ENCODE results near the gene IMPG2. TPM values are rescaled to one million over a fixed set of nuclear protein-coding genes. Genes with fewer than 3 reads are reported as not detected.

IMPG2 gene
- total RNA-seq, 1 donor from 2014 or later, result 0.29 TPM

DNA sequence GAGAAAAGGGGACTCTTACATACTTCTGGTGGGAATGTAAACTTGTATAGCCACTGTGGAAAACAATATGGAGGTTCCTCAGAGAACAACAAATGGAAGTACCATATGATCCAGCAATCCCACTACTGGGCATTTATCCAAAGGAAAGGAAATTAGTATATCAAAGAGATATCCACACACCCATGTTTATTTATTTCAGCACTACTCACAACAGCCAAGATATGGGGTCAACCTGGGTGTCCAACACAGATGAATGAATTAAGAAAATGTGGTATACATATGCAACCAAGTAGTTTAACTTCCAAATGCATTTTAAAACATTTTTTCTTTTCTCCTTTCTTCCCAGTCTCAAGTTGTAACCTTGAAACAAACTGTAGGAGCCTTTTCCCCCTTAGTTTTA, 54.3 kb downstream of the IMPG2 start:
- Mint-ChIP-seq H3K27ac (no peak overlapping the region), H3K27me3 (no peaks in the 10 kb centered on the region), H3K9me3 (peaks cover 2% of the 10 kb centered on the region), H3K4me1 (no peaks in the 10 kb centered on the region), H3K4me3 (no peak overlapping the region), H3K36me3 (ENCODE audit: low read depth) (peaks cover 2% of the 10 kb centered on the region)
- DNase-seq (no peak), ATAC-seq (ENCODE audit: low read depth) (no peak)
- TF ChIP-seq, protein P1, sequence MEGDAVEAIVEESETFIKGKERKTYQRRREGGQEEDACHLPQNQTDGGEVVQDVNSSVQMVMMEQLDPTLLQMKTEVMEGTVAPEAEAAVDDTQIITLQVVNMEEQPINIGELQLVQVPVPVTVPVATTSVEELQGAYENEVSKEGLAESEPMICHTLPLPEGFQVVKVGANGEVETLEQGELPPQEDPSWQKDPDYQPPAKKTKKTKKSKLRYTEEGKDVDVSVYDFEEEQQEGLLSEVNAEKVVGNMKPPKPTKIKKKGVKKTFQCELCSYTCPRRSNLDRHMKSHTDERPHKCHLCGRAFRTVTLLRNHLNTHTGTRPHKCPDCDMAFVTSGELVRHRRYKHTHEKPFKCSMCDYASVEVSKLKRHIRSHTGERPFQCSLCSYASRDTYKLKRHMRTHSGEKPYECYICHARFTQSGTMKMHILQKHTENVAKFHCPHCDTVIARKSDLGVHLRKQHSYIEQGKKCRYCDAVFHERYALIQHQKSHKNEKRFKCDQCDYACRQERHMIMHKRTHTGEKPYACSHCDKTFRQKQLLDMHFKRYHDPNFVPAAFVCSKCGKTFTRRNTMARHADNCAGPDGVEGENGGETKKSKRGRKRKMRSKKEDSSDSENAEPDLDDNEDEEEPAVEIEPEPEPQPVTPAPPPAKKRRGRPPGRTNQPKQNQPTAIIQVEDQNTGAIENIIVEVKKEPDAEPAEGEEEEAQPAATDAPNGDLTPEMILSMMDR (IDR thresholded peaks at IDR 0.05), result no peak
- intact Hi-C loops (cut with micrococcal nuclease), result no loop called here
- ChIA-PET POLR2A (no interaction called here), CTCF (no interaction called here)

DNA sequence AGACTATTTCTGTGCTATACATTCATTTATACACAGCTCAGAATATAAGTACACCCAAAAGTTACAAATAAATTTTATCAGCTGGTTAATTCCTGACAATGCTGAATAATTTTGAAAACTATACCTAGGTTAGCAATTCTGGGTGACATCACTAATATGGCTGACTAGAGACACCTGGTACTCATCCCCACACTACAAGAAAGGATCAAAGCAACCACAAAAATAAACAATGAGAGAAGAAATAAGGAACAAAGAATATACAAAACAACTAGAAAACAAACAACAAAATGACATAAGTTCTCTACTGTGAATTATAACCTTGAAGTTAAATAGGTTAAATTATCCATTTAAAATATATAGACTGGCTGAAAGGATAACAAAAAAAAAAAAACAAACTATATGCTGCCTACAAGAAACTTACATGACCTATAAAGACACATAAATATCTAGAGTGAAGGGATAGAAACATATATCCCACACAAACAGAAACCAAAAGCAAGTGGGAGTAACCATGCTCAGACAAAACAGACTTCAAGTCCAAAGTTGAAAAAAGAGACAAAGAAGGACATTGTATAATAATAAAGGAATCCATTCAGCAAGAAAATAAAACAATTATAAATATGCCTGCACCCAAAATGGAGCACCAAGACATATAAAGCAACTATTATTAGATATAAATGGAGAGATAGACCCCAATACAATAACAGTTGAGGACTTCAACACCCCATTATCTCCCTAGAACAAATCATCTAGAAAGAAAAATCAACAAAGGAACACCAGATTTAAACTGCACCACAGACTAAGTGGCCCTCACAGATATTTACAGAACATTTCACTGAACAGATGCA, 57.8 kb downstream of the IMPG2 start:
- no peaks in the 10 kb centered on the region for H3K9me3 Mint-ChIP-seq
- H3K27me3 Mint-ChIP-seq, result no peaks in the 10 kb centered on the region
- DNase-seq (no peak), ATAC-seq (ENCODE audit: low read depth) (no peak)
- POLR2A ChIA-PET, result no interaction called here
- TF ChIP-seq, protein P1 (IDR thresholded peaks at IDR 0.05), result no peak
- H3K36me3 Mint-ChIP-seq (ENCODE audit: low read depth), result no peaks in the 10 kb centered on the region
- intact Hi-C loops (cut with micrococcal nuclease), result no loop called here
- CTCF ChIA-PET, result no interaction called here
- H3K4me3 Mint-ChIP-seq, result no peak overlapping the region
- no peaks in the 10 kb centered on the region for H3K4me1 Mint-ChIP-seq
- no peak overlapping the region for H3K27ac Mint-ChIP-seq

DNA sequence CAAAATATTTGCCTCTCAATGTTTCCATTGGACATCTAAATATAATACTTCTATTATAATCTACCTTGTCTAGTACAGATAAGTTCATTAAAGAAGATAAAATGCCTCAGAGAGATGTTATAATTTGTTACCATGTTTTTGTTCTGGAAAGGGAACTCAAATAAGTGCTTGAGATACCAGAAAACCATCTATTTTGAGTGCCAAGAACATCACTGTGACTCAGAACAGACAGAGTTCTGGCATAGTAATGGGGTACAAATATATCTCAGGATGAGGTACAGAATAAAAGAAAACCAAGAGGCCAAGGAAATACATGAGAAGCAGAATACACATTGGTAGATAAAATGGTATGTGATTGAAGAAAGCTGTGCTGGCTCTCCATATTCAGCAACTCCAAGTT, 58.9 kb downstream of the IMPG2 start:
- DNase-seq (no peak), ATAC-seq (ENCODE audit: low read depth) (no peak)
- intact Hi-C loops (cut with micrococcal nuclease), result no loop called here
- Mint-ChIP-seq H3K4me3 (no peak overlapping the region), H3K36me3 (ENCODE audit: low read depth) (no peaks in the 10 kb centered on the region), H3K27me3 (no peaks in the 10 kb centered on the region), H3K27ac (no peak overlapping the region), H3K9me3 (no peaks in the 10 kb centered on the region), H3K4me1 (no peaks in the 10 kb centered on the region)
- ChIA-PET CTCF (no interaction called here), POLR2A (no interaction called here)
- TF ChIP-seq, protein P1 (IDR thresholded peaks at IDR 0.05), result no peak

DNA sequence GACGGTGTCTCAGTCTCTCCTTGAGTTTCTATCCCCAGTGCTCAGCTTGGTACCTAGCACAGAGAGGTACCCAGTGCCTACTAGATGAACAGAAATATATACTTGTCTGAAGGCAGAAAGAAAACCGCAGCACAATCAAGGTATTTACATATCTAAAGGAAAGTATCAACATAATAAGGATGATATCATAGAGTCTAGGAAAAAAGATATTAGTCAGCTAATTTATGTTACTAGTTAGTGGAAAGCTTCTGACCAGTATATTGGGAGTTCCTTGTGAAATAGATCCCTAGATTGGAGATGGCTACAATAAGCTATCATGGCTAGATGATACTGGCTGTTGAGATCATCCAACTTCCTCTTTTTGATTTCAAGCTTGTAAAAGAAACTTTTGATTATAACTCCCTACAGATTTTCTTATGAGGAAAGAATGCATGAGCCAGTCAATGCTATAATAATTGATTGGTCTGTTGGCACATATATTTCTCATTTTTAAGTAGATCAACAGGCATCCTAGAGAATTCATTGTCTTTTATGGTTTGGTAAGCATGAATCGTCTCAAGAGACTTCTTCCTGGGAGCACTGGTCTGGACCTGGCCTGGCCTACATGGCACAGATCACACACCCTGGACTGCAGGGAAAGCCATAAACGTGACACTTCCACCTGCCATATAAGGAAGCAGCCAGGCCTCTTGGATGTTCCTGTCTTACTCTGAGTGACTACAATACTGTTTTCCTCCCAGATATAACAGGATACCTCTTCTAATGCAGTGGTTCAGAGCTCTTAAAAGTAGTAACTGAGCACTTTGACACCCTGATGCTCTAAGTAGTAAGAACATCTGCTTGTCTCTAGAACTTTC, 60.7 kb downstream of the IMPG2 start:
- Mint-ChIP-seq H3K27ac (no peak overlapping the region), H3K36me3 (ENCODE audit: low read depth) (no peaks in the 10 kb centered on the region), H3K4me3 (no peak overlapping the region), H3K27me3 (no peaks in the 10 kb centered on the region), H3K4me1 (no peaks in the 10 kb centered on the region), H3K9me3 (no peaks in the 10 kb centered on the region)
- POLR2A ChIA-PET, result no interaction called here
- CTCF ChIA-PET, result no interaction called here
- ATAC-seq (ENCODE audit: low read depth), result no peak
- TF ChIP-seq, protein P1 (IDR thresholded peaks at IDR 0.05), result no peak
- no peak for DNase-seq
- intact Hi-C loops (cut with micrococcal nuclease), result no loop called here

DNA sequence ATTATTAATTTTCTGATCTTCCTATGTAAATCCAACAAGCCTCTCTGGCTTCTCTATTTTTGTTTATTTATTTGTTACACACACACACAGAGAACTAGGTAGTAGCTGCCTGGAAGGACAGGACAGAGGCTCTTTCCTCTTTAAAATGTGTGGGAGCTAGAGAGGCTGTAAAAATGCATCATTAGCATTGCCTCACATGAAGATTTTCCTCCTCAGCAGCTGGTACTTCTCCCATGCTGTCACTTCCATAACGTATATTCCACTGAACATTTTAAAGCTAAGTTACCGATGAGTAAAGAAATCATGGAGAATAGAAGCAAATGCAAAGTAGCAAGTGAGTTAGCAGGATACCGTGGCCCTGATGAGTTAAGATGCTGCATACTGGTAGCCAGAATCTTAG, 63.9 kb downstream of the IMPG2 start:
- H3K4me1 Mint-ChIP-seq, result no peaks in the 10 kb centered on the region
- intact Hi-C loops (cut with micrococcal nuclease), result no loop called here
- ChIA-PET POLR2A (no interaction called here), CTCF (no interaction called here)
- no peaks in the 10 kb centered on the region for H3K27me3 Mint-ChIP-seq
- no peaks in the 10 kb centered on the region for H3K36me3 Mint-ChIP-seq (ENCODE audit: low read depth)
- no peaks in the 10 kb centered on the region for H3K9me3 Mint-ChIP-seq
- no peak for ATAC-seq (ENCODE audit: low read depth)
- H3K4me3 Mint-ChIP-seq, result no peak overlapping the region
- no peak overlapping the region for H3K27ac Mint-ChIP-seq
- DNase-seq, result no peak
- TF ChIP-seq, protein P1 (IDR thresholded peaks at IDR 0.05), result no peak
